HG02981 (cell line): ENCODE measurements around the gene CHD6.

Experiments
- ATAC-seq: cut with Tn5 transposase; IDR thresholded peaks from one replicate; pipeline ENCODE4 v1.9.1; 2021; ENCODE audit warnings: mild to moderate bottlenecking, moderate library complexity; ENCODE audit not compliant: unreplicated experiment

Gene CHD6

DNA sequence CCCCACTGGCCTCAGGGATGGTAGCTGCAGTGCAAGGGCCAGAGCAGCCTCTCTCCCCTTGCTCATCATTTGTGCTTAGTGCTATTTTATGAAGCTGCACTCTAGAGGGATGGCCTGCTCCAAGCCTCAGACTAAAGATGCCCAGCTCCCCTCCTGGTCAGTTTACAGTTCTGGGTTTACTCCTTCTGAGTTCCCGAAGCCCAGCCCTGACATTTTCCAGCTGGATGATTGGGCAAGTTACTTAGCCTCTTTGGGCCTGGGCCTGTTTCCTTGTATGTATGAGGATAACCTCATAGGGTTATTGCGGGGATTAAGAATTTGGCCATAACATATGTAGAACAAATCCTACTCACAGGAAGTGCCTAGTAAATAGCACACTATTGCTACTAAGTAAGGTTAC lies 219.8 kb downstream of the CHD6 start:
- ATAC-seq: no peak

GRCh38 chr20:41395667-41396664 lies 222.2 kb downstream of the CHD6 start:
- no peak for ATAC-seq

DNA sequence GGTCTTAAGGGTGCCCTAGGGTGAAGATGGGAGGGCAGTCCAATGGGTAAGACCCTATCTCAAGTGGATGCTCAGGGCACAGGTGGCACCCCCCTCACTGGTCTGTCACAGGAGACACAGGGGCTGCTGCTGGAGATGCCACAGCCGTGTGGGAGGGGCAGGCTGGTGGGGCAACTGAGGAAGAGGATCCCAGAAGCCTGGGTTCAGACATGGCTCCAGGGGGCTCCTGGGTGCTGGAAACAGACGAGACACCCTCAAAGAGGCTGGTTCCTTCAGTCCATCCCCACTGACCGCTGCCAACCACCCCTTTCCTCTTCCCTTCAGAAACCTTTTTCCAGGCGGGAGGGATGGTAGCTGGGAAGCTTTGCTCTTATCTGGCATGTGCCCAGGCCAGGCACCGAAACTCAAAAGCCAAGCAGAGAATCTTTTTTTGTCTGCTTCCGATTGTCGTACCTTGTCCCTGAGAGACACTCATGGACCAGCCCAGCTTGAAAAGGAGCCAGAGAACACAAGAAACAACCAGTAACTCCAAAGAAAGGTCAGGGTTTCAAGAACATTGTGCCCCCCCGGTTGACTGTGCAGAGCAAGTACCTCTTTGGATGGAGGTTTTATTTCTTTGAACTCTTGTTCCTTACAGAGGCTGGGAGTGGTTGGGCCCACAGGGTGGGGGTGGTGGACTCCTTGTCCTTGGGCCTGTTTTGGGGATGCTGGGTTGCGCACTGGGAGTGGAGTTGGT lies 223.1 kb downstream of the CHD6 start:
- ATAC-seq: no peak

- no peak for ATAC-seq
Measured at GRCh38 chr20:41394081-41394480, 224.1 kb downstream of the CHD6 start.

DNA sequence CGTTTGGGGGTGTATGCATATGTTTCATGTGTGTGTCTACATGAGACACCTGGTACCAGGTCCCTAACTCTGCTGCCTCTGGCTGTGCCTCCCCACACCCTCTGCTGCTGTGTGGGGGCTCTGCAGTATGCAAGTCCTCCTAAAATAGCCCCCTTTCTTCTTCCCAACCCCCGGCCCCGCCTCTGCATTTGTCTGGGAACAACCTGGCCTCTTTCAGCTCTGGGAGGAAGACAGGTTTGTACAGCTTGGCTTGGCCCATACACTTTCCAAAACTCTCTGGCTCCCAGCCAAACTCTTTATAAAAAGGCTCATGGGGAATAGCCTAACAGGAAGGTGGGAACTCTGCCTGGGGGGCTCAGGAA lies 224.5 kb downstream of the CHD6 start:
- no peak for ATAC-seq

- no peak for ATAC-seq
Measured at GRCh38 chr20:41392871-41393704, 225.1 kb downstream of the CHD6 start.

- no peak for ATAC-seq
Measured at GRCh38 chr20:41392295-41392694, 225.9 kb downstream of the CHD6 start.

- ATAC-seq: no peak
Measured at GRCh38 chr20:41391587-41392001, 226.6 kb downstream of the CHD6 start.

DNA sequence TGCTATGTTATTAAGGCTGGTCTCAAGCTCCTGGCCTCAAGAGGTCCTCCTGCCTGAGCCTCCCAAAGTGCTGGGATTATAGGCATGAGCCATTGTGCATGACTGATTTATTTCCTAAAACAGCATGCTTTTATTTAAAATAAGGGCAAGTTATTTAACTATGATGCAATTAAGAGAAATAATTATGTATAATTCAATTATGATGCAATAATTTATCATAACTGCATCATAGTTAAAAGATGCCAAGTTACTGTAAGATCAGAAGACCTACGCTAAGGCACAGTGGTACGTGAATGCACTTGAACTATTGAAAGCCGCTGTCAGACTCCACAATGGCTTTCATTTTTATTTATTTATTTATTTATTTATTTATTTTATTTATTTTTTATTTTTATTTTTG lies 227.3 kb downstream of the CHD6 start:
- ATAC-seq: no peak

DNA sequence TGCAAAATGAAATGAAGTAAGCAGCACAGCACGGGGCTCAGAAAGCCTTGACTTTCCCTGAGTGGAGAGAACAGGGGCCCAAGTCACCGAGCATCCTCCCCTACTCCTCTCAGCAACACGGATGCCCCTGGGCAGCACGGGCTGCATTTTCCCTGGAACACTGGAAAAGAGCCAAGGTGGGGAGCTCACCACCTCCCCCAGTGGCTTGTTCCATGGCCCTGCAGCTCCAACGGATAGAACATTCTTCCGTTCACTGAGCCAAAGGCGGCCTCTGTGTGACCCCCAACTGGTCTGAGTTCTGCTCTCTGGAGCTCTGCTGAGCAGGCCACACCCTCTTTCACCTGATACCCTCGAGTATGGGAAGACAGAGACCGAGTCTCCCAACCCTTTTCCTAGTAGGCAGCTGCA lies 230.7 kb downstream of the CHD6 start:
- ATAC-seq: no peak

GRCh38 chr20:41386502-41387427 lies 231.4 kb downstream of the CHD6 start:
- no peak for ATAC-seq

DNA sequence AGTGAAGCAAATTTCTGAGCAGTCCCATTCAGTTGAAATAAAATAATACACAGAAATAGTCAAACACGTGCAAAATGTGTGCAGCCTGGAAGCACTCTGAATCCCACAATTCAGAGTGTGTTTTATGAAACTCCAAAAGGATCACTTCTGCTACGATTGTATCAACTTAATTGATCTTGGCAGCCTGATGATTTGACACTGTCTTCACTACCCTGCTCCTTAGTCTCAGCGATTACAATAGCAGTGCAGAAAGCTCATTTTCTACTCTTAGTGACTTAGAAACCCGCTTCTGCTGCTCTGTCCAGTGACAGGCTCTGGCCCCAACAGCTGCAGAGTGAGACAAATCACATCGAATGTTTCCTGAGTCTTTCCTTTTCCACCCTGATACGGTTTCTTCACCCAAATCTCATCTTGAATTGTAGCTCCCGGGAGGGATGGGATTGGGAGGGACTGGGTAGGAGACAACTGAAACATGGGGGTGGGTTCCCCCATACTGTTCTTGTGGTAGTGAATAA lies 235.3 kb downstream of the CHD6 start:
- ATAC-seq: no peak

- no peak for ATAC-seq
Measured at GRCh38 chr20:41380551-41381193, 237.5 kb downstream of the CHD6 start.

GRCh38 chr20:41379551-41379950 lies 238.6 kb downstream of the CHD6 start:
- no peak for ATAC-seq

DNA sequence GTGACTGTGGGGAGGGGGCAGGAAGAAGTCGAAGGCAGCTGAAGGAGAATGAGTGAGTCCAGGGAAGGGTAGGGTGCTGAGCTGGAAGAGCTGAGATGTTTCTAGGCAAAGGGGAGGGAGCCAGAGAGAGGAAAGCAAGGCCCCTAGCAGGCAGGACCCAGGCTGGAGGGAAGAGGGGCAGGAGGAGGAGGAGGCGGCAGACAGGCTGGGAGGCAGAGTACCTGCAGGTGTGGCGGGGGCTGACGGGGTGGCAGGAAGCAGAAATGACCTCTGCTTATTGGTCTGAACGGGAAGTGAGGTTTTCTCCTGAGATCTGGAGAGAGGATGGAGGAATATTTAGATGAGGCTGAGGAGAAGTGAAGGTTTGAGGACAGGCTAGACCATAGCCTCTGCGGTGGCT lies 240.9 kb downstream of the CHD6 start:
- no peak for ATAC-seq

GRCh38 chr20:41376349-41376748 lies 241.8 kb downstream of the CHD6 start:
- no peak for ATAC-seq

DNA sequence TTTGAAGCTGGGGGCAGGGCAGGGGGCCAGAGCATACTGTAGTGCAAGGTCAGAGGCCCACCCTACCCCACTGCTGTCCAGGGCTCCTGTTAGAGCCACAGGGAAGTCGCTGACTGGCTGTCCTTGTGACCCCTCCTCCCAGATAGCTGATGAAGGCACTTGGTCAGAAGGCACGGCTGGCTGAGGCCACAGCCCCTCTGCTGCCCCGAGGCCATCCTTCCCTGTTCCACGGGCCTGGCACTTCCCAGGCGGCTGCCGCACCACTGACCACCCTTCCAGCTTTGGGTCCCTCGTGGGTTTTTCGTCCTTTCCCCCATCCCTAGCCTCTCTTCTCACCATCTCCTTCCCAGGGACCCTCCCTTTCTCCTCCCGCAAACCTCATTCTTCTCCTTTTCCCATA lies 242.3 kb downstream of the CHD6 start:
- no peak for ATAC-seq

DNA sequence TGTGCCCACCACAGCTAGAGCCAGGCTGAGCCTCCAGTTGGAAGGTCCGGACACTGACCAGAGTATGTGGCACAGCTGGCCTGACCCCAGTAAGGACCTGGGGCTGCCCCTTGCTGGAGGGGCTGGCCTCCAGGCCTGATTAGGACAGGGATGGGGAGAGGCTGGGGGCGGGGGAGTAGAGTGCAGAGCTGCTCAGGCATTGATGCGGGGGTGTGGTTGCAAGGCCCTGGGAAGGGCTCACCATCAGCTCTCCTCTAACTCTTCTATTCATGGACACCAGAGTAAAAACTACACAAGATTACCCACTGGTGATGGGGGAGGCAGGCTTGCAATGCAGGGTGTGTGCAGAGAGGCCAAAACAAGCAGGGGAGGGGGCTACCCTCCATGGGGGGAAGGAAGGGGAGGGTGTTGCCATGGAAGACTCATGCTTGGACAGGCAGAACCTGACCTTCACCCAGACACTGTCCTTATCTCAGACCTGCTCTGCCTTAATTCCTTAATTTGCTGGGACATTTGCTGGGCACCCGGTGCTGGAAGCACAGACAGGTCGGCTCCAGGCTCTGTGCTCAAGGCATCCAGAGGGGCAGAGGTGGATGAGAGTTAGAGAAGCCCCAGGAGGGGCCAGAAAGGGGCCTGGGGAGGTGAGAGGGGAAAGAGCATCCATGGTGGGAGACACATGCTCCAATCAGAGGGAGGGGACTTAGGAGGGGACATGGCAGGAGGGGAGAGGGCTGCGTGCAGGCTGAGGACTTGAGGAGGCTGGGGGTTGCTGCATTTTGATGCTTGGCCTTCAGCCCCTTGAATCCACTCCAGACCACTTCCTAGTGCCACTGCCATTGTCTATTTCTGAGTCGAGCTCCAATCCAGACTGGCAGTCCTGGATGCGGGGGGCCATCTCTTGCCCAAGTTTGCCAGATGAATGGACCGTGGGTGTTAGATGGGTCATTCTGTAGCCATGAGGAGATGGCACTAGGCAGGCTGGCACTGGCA lies 244.0 kb downstream of the CHD6 start:
- ATAC-seq: no peak
